AG09309 (cell line): Measurements from ENCODE around the gene DPYD.

Source experiments
- DNase-seq: peaks from one replicate; pipeline ENCODE4 v3.0.0-alpha.2; 2010; ENCODE audit warnings: low read depth
- H3K4me3 ChIP-seq: 2 replicates; pipeline ENCODE4 v1.5.1; 2011; ENCODE audit warnings: mild to moderate bottlenecking, low read depth, low read length, moderate library complexity; ENCODE audit not compliant: control insufficient read depth
- TF ChIP-seq, protein P1 (sequence below): IDR thresholded peaks from 2 replicates; pipeline ENCODE4 v1.5.1; 2011; ENCODE audit warnings: mild to moderate bottlenecking, low read depth, low read length, inconsistent platforms; ENCODE audit not compliant: insufficient read depth, control insufficient read depth; ENCODE audit errors: missing control alignments

DPYD gene

DNA sequence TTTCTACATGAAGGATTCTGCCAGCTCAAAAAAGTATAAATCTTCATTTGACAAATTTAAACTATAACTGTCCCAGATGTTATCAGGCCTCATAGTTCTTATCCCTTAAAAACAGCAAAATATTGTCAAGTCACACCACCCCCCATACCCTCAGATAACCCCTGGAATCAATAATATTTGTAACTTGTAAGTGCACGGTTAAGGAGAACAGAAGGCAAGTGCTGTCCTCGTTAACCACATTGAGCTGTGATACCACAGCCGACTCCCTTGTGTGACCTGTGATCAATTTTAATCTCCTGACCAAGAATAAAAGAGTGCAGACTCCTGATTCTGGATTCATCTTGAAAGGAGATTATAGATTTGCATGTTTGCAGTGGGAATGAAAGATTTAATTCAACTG, 310.7 kb downstream of the DPYD start:
- TF ChIP-seq, protein P1, sequence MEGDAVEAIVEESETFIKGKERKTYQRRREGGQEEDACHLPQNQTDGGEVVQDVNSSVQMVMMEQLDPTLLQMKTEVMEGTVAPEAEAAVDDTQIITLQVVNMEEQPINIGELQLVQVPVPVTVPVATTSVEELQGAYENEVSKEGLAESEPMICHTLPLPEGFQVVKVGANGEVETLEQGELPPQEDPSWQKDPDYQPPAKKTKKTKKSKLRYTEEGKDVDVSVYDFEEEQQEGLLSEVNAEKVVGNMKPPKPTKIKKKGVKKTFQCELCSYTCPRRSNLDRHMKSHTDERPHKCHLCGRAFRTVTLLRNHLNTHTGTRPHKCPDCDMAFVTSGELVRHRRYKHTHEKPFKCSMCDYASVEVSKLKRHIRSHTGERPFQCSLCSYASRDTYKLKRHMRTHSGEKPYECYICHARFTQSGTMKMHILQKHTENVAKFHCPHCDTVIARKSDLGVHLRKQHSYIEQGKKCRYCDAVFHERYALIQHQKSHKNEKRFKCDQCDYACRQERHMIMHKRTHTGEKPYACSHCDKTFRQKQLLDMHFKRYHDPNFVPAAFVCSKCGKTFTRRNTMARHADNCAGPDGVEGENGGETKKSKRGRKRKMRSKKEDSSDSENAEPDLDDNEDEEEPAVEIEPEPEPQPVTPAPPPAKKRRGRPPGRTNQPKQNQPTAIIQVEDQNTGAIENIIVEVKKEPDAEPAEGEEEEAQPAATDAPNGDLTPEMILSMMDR = no peak
- DNase-seq = no peak
- no peak overlapping the region for H3K4me3 ChIP-seq

DNA sequence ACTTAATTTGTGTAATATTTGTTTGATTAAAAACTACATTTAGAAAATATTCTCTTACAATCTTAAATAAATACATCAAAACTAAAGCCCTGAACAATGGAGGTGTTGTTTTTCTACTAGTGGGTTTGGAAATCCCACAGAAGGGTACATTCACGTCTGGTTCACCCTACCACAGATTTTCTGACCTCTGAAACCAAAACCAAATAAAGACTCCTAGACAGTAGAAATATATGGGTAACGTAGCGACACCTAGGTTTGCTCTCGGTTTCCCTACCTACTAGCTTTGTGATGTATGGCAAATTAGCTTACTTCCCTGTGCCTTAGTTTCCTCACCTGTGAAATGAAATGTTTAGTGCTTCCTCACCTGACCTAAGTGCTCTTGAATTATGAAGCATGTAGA, 312.6 kb downstream of the DPYD start:
- H3K4me3 ChIP-seq = no peak overlapping the region
- TF ChIP-seq, protein P1 = no peak

DNA sequence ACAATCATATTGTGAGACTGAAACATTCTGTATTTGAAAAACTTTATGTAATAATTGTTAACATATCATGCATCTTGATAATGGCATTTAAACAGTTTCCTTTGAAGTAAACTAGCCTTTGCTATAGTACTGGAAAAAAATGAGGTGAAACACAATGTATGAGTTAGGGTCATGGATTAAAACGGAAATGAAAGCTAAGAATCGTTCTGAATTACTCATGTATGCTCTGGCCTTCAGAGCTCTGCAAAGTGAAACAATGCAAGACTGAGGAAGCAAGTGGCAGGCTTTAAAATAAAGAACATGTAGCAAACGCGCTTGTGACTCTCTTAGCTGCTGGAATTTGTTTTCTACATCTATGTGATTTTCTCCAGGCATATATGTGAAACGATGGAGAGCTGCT, 317.1 kb downstream of the DPYD start:
- no peak overlapping the region for H3K4me3 ChIP-seq
- DNase-seq = peak; percentile 4
- TF ChIP-seq, protein P1 = no peak

More for the DNA sequence above, 312.6 kb downstream of the DPYD start:
- no peak for DNase-seq

DNA sequence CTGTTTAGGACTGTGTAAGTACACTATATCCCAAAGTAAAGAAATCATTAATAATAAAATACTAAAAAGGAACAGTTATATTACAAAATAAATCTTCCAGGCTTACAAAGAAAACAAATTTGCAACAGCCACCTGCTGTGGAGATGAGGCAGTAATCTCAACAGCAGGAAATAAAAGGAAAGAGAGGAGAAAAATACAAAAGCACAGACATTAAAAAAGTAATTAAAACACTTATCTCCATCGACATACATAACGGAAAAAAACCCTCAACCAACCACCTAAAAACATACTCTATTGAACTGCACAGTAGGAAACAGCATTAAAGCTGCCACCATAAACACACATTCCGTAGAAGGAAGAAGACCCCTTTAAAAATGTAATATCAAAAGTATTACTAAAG, 317.6 kb downstream of the DPYD start:
- DNase-seq = no peak
- TF ChIP-seq, protein P1 = no peak
- H3K4me3 ChIP-seq = no peak overlapping the region

DNA sequence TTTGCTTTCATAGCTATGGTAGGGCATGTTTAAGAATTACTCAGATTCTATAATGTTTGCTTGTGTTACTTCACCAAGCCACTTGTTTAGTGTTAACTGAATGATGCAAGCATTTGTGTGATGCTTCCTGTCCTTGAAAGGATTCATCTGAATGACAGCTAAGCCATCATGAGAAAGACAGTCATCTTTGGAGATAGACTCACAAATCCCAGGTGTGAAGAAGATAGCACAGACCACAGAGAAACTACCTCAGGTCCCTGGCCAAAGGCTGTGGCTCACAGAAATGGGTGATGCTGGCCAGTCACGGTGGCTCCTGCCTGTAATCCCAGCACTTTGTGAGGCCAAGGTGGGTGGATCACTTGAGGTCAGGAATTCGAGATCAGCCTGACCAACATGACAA, 321.4 kb downstream of the DPYD start:
- DNase-seq = no peak
- no peak overlapping the region for H3K4me3 ChIP-seq
- TF ChIP-seq, protein P1 = no peak

DNA sequence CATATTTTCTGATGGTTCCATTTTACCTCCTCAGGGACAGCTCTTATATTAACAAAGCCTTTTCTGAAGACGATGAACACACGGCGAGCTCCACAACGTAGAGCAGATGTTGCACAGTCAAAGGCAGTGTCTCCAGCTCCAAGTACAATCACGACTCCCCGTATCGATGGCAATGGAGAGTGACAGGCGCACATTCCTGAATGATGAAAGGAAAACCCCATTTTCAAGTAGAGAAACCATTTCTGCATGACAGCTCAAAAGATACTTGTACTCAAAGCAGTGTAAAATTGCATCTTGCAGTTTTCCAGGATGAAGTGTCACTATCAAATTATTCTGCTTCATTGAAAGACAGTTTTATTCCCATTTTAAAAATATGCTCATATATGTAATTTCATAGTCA, 327.6 kb downstream of the DPYD start:
- TF ChIP-seq, protein P1 = no peak
- DNase-seq = no peak
- H3K4me3 ChIP-seq = no peak overlapping the region

DNA sequence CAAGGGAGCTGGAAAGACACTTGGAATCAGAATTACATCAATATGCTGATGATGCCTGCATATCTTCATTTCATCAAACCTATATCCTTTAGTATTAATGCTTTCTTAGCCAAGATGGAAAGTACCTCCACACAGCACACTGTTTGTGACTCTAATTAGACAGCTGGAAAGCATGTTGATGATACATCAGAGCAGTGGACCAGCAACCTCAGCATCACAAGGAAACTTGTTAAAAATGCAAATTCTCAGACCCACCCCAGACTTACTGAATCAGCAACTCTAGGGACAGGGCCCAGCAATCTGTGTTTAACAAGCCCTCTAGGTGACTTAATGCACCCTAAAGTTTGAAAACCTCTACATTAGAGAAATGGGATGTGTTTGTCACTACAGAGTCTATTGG, 332.1 kb downstream of the DPYD start:
- TF ChIP-seq, protein P1 = no peak
- no peak for DNase-seq
- H3K4me3 ChIP-seq = no peak overlapping the region
